Measurements from ENCODE around the gene ANKRD29. TPM values are rescaled to one million over a fixed set of nuclear protein-coding genes. Genes with fewer than 3 reads are reported as not detected.

The ANKRD29 gene
- total RNA-seq, 1 donor from 2014 or later: 0.65 TPM

GRCh38 chr18:23650968-23651927 is 11.5 kb downstream of the ANKRD29 start:
- Histone ChIP-seq H3K4me3 (no peak overlapping the region), H3K27ac (no peak overlapping the region), H3K4me2 (no peak overlapping the region), H4K20me1 (ENCODE audit: low read depth) (no peaks in the 10 kb centered on the region), H3K9me3 (ENCODE audit: low read depth) (no peaks in the 10 kb centered on the region), H3K4me1 (peaks cover 17% of the 10 kb centered on the region), H2AFZ (replicated peaks) (no peak overlapping the region), H3K9ac (no peak overlapping the region), H3K27me3 (no peaks in the 10 kb centered on the region), H3K79me2 (ENCODE audit: low read depth) (no peaks in the 10 kb centered on the region), H3F3A (ENCODE audit: low read depth) (no peaks in the 10 kb centered on the region), H3K36me3 (no peaks in the 10 kb centered on the region)
- Mint-ChIP-seq H3K4me1 (peaks cover 26% of the 10 kb centered on the region), H3K4me3 (no peak overlapping the region), H3K9me3 (no peaks in the 10 kb centered on the region), H3K36me3 (no peaks in the 10 kb centered on the region), H3K27me3 (ENCODE audit: insufficient read depth, low read depth) (peaks cover 2% of the 10 kb centered on the region), H3K27ac (peak overlapping the region; percentile 92)
- no peak for DNase-seq (ENCODE audit: low spot score)
- TF ChIP-seq EZH2phosphoT487 (IDR thresholded peaks at IDR 0.05): no peak
- no peak for TF ChIP-seq CTCF (IDR thresholded peaks at IDR 0.05)
- no peak for TF ChIP-seq EZH2 (IDR thresholded peaks at IDR 0.05)

GRCh38 chr18:23648940-23649607 is 13.6 kb downstream of the ANKRD29 start:
- Mint-ChIP-seq H3K27ac (no peak overlapping the region), H3K9me3 (no peaks in the 10 kb centered on the region), H3K4me3 (no peak overlapping the region), H3K36me3 (no peaks in the 10 kb centered on the region), H3K4me1 (peaks cover 26% of the 10 kb centered on the region), H3K27me3 (ENCODE audit: insufficient read depth, low read depth) (peaks cover 4% of the 10 kb centered on the region)
- H3K27me3 ChIP-seq: no peaks in the 10 kb centered on the region
- H3K27ac ChIP-seq: no peak overlapping the region
- peaks cover 17% of the 10 kb centered on the region for H3K4me1 ChIP-seq
- no peaks in the 10 kb centered on the region for H3K9me3 ChIP-seq (ENCODE audit: low read depth)
- no peak for DNase-seq (ENCODE audit: low spot score)
- no peak for TF ChIP-seq EZH2phosphoT487 (IDR thresholded peaks at IDR 0.05)
- no peak for TF ChIP-seq EZH2 (IDR thresholded peaks at IDR 0.05)
- no peak for TF ChIP-seq CTCF (IDR thresholded peaks at IDR 0.05)
- no peaks in the 10 kb centered on the region for H3F3A ChIP-seq (ENCODE audit: low read depth)
- no peak overlapping the region for H3K4me3 ChIP-seq
- no peak overlapping the region for H2AFZ ChIP-seq (replicated peaks)
- H3K36me3 ChIP-seq: no peaks in the 10 kb centered on the region
- H3K79me2 ChIP-seq (ENCODE audit: low read depth): no peaks in the 10 kb centered on the region
- no peak overlapping the region for H3K9ac ChIP-seq
- H4K20me1 ChIP-seq (ENCODE audit: low read depth): no peaks in the 10 kb centered on the region
- H3K4me2 ChIP-seq: no peak overlapping the region

GRCh38 chr18:23648456-23648855 is 14.3 kb downstream of the ANKRD29 start:
- no peak overlapping the region for H2AFZ ChIP-seq (replicated peaks)
- peaks cover 4% of the 10 kb centered on the region for H3K27me3 Mint-ChIP-seq (ENCODE audit: insufficient read depth, low read depth)

More at GRCh38 chr18:23648456-23648855, 14.3 kb downstream of the ANKRD29 start:
- no peaks in the 10 kb centered on the region for H3K36me3 Mint-ChIP-seq
- Histone ChIP-seq H3K9me3 (ENCODE audit: low read depth) (no peaks in the 10 kb centered on the region), H4K20me1 (ENCODE audit: low read depth) (no peaks in the 10 kb centered on the region), H3K4me2 (no peak overlapping the region), H3K9ac (no peak overlapping the region), H3K4me3 (no peak overlapping the region), H3K36me3 (no peaks in the 10 kb centered on the region), H3K27ac (no peak overlapping the region), H3K27me3 (no peaks in the 10 kb centered on the region), H3F3A (ENCODE audit: low read depth) (no peaks in the 10 kb centered on the region), H3K79me2 (ENCODE audit: low read depth) (no peaks in the 10 kb centered on the region), H3K4me1 (peaks cover 17% of the 10 kb centered on the region)
- peaks cover 26% of the 10 kb centered on the region for H3K4me1 Mint-ChIP-seq
- H3K4me3 Mint-ChIP-seq: no peak overlapping the region
- H3K9me3 Mint-ChIP-seq: no peaks in the 10 kb centered on the region
- no peak overlapping the region for H3K27ac Mint-ChIP-seq
- DNase-seq (ENCODE audit: low spot score): no peak
- TF ChIP-seq EZH2 (IDR thresholded peaks at IDR 0.05) (no peak), CTCF (IDR thresholded peaks at IDR 0.05) (no peak), EZH2phosphoT487 (IDR thresholded peaks at IDR 0.05) (no peak)

Data from neural progenitor cell (in vitro differentiated cells).